Measurements from ENCODE around the gene CENPQ.
A peak's percentile ranks its signal among the peaks of the same experiment; 100 is the strongest.

CENPQ gene

DNA sequence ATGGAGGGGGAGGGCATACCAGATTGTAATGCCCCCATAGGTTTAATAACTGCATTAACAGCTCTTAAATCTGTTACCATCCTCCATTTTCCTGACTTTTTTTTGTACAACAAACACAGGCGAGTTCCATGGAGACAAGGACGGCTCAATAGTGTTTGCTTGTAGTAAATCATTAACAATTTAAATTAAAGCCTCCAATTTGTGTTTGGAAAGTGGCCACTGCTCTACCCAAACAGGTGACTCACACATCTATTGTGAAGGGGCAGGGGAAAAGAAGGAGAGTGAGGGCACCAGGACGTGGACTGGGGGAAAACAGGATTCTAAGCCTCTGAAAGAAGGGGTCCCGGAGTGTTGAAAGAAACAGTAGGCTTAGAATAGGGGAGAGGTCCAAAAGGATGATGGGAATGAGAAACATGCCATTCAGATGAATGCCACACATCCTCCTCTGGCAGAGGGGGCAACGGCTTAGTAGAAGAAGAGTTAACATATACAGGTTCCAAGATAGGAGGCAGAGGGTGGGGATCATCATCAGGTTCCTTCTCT, 43.5 kb downstream of the CENPQ start:
- DNase-seq, result no peak

DNA sequence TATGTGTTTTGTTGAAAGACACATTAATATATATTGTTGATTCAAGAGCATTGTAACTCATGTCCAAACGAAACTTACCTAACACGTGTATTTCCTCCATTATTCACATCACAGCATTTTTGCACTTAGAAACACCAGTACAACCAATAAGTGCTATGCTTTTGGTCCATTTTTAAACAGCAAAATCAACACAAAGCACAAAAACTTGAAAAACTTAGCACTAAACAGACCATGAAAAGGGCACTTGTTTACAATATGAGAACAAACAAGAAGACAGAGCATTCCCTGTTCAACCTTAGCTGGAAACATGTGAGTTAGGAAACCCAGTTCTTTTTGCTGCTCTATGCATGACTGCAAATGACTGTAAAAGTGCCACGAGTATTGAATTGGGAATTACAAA, 46.2 kb downstream of the CENPQ start:
- no peak for DNase-seq

DNA sequence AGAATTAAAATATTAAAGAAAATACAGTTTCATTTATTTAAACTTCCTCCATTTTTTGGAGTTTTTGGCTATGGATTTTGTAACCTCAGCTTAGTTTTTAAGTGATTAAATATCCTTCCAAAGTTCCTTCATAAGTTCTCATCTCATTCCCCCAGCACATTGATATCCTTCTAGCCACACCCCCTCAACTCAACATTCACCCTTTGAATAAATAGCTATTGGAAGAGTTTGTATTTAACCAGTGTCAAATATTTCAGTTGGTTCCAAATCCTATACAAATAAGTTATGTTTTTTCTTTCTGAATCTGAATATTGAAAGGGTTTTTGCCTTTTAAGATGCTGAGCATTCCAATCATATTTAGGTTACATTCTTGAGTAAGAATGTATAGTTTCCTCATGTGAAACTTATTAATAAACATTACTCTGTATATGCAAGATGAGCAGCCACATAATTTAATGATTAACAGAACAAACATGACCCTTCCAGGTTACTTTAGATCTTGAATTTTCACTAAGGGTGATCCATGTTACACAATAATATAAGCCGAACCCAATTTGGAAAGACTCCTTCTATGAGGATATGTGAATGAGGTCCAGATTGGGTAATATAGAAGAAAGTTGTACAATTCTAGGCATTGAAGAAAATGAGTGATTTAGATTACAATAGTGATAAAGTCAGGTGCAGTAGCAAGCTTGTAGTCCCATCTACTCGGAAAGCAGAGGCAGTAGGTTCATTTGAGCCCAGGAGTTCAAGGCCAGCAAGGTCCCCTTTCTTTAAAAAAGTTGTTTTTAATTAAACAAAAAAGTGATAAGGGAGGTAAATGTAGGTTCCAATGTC, 50.2 kb downstream of the CENPQ start:
- DNase-seq, result no peak

DNA sequence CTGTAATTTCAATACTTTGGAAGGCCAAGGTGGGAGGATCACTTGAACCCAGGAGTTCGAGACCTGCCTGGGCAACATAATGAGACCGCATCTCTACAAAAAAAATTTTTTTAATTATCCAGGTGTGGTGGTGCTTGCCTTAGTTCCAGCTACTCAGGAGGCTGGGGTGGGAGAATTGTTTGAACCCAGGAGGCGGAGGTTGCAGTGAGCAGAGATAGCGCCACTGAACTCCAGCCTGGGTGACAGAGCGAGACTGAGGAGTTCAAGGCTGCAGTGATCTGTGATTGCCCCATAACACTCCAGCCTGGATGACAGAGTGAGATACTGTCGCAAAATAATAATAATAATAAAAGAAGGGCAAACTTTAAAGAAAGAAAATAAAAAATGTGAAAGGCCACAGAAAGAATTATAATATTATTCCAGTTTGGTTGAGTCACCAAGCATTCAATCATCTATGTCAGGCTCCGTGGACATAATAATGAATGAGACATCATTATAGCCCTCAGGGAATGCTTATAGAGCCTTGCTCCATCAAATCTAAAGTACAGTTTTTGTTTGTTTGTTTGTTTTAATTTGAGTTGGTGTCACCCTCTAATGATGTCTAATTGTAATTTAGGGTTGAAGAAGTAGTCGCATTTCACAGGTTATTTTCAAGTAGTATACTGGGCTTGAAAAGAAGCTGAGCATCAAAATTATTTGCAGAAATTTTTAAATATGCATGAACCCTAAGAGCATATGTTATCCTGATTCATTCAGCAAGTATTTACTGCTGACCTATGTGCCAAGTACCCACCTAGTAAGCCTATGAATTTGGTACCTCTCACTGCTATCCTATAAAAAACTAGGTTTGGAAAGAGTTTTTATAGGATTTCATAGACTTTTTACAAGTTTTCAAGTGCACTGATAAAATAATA, 51.7 kb downstream of the CENPQ start:
- no peak for DNase-seq

DNA sequence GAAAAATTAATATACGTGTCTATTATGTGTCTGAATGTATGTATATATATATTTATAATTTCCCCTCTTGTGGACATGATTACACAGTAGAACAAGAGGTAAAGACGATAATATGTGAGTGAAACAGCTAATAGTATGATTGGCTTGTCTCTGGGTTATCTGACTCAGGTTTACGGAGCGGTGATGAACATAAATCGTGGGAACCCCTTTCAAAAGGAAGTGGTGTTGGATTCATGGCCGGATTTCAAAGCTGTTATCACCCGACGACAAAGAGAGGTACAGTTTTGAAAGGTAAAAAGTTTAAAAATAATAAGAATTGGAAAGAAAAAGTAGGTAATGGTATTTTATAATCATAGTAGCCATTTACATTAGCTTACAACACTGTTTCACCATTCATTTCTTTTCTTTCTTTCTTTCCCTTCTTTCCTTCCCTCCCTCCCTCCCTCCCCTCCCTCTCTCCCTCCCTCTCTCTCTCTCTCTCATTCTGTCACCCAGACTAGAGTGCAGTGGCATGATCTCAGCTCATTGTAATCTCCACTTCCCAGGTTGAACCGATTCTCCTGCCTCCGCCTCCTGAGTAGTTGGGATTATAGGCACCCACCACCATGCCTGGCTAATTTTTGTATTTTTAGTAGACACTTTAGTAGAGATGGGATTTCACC, 52.4 kb downstream of the CENPQ start:
- no peak for DNase-seq

DNA sequence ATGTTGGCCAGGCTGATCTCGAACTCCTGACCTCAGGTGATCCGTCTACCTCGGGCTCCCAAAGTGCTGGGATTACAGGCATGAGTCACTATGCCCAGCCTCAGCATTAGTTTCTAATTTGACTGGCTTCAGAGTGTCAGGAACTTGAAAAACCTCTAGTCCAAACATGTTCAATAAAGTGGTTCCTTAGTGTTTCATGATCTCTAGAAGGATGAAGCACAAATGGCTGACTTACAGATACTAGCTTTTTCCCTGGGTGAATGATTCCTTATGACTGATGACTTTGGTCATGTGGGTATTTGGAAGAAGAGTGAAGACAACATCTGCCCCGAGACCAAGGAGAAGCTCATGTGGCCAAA, 53.0 kb downstream of the CENPQ start:
- DNase-seq, result no peak

DNA sequence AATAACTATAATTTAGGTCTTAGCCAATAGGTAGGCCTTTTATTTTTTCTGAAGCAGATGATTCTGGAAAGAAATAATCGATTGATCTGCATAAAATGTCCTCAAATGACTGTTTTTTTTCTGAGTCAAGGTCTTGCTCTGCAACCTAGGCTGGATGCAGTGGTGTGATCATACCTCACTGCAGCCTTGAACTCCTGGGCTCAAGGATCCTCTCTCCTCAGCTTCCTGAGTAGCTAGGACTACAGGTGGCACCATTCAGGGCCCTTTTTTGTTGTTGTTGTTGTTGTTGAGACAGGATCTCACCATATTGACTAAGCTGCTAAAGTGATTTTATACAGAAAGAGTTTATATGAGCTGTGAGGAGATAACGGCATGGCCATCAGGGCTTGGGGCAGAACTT, 54.7 kb downstream of the CENPQ start:
- no peak for DNase-seq

DNA sequence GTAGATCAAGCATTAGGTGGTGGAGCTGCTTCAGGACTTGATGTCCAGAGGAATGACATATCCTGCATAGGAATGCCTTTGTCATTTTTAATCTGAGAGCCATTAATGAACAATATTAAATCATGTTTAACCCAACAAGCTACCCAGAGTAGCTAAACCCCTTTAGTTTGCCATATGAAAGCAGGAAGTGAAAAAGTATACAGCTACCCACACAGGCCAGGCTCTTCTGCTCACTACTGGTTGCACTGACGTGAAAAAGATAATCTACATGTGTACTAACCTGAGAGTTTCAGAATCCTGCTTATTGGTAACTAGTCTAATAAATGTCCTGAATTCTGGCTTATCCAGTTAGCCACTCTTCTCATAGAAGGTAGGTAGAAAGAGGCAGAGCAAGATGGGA, 56.5 kb downstream of the CENPQ start:
- DNase-seq, result no peak

DNA sequence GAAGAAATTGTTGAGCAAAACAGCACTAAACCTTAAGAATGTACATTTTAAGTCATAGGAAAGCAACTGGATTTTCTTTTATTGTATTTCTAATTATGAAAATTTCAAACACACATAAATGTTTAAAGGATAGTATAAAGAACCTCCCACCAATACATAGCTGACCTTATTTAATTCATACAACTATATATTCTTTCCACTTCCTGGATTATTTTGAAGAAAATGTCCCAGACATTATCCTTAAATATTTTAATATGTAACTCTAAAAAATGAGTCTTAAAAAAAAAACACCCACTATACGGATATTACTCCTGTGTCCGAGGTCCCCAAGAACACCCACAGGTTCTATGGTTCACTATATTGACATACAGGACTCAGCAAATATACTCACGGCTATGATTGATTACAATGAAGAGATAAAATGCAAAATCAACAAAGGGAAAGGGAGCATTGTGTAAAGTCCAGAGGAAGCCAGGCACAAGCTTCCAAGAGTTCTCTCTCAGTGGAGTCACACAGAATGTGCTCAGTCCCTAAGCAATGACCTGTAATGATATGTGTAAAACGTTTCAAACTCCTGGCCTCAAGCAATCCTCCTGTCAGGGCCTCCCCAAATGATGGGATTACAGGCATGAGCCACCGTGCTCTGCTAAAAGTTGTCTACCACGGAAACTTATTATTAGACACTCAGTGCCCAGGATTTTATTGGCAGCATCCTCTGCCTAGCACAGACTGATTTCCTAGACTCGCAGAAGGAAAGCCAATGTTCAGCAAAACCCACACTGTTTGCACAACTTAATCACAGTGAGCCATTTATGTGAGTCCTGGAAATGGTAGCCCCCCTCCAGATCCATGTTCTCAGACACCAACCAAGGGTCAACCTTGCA, 59.8 kb downstream of the CENPQ start:
- peak; percentile 25 for DNase-seq

DNA sequence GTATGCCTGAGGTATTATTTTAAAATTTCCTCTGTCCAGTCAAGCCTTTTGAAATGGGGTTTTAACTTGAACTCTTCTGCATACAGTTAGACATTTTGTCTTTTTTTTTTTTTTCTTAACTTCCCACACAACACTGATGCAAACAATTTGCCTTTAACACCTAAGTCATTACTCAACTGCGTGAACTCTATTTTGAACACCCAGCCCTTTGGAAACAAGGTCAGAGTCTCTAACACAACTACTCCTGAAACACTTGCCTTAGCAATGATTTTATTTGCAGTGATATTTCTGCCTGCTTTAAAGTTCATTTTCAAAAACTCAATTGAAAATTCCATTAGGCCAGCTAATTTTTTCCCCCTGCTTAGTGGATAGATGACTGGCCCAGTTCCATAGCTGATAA, 60.7 kb downstream of the CENPQ start:
- no peak for DNase-seq

DNA sequence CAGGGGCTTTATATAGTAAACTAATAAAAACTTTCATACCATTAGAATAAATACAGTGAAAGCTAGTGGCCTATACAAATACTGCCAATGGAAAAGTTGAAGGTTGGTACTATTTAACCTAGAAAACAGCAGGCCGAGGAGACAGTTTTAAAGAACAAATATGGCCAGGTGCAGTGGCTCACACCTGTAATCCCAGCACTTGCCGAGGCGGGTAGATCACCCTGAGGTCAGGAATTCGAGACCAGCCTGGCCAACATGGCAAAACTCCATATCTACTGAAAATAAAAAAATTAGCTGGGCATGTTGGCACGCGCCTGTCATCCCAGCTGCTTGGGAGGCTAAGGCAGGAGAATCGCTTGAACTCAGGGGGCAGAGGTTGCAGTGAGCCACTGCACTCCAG, 61.4 kb downstream of the CENPQ start:
- DNase-seq, result no peak

DNA sequence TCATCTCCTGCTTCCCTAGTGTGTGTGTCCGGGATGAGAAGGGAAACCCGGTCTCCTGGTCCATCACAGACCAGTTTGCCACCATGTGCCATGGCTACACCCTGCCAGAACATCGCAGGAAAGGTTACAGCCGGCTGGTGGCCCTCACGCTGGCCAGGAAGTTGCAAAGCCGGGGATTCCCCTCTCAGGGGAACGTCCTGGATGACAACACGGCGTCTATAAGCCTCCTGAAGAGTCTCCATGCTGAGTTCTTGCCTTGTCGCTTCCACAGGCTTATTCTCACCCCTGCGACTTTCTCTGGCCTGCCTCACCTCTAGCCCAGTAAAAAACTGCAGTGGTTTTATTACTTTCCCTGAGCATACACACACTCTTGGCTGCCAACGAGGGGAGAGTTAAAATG, 63.4 kb downstream of the CENPQ start:
- DNase-seq, result no peak

DNA sequence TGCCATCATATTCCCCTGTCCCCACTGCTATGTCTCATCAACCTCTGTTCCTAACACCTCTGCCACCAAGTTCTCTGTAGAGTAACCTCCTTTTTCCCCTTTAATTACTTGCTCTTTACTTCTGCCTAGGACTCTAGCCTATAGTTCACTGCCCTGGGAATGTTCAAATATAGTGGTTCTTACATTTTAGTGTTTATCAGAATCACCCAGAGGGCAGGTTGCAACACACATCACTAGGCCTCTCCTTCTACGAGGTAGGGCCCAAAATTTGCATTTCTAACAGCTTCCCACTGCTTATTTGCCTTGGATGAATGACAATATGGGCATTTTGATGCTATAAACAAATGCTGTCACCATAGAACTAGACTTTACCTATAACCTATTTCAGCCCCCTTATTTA, 64.2 kb downstream of the CENPQ start:
- DNase-seq, result no peak

DNA sequence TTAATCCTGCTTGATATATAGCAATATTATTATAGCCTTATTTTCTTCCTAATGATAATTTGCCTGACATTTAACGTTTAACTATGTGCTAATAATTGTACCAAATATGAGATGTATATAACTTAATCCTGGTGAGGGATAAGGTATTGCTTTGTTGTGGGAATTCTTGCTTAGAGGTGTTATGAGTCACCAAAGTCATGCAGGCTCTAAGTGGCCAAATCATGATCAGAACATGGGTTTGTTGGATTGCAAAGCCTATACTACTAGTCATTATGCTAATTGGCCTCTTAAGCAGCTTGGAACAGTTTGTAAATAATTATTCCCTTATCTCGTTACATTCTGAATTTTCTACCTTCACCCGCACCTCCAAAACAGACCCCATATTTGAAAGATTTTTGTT, 65.4 kb downstream of the CENPQ start:
- no peak for DNase-seq

DNA sequence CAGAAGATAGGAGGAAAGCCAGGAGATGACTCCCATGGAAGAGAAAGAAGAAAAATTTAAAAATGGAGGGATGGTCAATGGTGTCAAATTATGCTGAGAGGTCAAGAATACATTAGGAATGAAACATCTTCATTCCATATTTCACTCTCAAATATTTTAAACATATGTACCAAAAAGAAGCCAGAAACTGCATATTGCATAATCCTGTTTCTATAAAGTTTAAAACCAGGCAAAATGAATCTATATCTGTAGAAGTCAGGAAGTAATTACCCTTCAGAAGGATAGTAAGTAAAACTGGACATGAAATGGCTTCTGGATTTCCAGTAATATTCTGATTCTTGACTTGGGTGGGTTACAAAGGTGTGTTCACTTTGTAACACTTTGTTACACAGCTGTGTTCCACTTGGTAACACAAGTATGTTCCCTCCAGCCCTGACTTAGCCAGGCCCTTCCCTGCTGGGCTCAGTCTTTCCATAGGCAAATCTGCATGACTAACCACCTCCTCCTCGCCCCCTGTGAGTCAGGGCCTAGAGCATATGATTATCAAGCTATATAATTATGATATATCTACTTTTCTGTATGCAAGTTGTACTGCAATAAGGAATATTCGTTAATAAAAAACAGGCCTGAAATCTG, 67.1 kb downstream of the CENPQ start:
- DNase-seq, result no peak

DNA sequence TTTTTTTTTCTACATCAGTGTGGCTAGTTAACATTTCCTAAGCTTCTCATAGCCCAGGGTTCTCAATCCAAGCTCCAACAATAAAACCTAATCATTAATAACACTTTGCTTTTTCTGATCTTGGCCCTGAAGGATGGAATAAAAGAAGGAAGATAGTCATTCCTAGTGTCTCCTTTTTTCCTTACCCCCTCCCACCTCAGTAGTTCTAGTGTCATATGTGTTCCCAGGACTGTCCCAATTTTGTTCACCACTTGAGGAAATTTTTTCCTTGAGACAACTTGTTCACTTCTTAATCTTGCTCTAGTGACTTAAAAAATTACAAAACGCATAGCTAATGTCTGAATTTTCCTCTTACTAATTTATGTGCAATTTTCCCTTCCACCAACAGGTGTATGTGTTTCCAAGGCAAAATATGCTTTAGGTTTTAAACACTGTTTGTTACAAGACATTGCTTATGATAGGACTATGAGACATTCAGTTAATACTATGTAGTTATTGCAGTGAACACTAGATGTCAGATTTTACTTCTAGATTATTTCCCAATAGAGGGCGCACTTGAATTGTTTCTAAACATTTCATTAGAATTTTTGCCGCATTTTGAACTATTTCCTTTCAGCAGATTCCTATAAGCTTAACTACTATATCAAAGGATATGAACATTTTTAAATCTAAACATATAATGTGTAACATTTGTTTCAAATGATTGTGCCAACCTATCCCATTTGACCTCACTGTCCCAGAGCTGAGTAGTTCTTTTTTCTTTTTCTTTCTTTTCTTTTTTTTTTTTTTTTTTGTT, 68.8 kb downstream of the CENPQ start:
- peak; percentile 94 for DNase-seq

DNA sequence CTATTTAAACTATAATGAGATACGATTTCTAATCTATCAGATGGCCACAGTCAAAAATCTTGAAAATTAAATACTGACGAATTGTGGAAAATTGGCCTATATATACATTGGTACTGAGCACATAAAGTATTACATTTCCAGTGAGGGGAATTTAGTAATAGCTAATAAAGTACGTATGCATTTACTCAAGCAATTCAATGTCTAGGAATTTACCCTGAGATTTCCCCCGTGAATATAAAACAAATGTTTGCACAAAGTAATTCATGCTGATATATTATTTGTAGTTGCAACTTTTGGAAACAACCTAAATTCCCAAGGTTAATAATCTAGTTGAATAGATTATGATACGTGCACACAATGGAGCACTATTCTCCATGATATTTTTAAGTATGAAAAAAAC, 72.6 kb downstream of the CENPQ start:
- DNase-seq, result no peak

DNA sequence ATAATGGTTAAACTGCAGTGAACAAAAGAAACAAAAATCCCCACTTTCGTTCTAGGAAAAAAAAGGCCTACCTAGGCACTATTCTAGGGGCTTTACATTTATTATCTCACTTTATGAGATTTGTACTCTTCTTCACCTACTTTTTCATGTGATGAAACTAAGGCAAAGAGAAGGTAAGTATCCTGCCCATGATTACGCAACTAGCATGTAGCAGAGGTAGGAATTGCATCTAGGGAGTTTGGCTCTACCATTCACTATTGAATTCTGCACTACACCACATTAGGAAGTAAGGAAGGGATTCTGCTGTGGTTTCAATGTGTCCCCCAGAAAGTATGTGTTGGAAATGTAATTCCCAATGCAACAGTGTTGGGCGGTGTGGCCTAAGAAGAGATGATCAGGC, 75.9 kb downstream of the CENPQ start:
- no peak for DNase-seq

DNA sequence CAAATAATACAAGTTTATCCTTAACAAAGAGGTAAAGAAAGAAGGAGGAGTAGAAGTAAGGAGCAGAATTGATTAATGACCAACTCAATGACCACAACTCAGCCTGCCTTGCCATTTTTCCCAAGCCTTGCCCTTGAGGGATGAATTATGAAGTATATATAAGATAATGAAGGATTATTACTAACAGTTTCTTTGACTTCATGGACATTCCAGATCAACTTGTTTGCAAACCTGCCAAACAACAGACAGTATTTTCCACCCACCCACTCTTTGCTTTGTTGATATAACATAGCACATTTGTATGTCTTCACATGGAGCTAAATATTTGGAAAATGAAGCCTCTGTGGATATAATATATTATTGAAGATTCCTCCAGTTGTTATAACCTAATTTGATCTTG, 77.4 kb downstream of the CENPQ start:
- no peak for DNase-seq

DNA sequence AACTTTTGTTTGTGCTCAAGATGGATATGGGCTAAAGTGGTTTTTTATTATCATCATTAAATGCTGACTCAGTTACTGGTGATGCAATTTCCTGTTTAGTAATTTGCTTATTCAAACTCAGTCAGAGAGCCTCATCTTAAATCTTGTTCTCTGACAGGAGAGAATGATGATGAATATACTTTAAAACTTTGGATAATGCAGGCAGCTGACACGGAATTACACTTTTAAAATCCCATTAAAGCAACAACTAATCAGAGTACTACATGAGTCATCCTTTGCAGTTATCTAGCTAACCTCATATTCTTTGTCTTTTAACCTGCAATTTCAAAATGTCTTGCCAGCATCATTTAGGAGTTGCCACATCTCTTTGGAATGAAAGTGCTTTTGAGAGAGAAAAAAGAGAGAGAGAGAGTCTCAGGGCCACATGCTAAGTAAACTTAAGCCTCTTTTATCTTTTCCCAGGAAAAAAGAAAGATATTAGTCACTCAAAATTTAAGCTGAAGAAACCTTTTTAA, 78.1 kb downstream of the CENPQ start:
- DNase-seq, result peak; percentile 43

DNA sequence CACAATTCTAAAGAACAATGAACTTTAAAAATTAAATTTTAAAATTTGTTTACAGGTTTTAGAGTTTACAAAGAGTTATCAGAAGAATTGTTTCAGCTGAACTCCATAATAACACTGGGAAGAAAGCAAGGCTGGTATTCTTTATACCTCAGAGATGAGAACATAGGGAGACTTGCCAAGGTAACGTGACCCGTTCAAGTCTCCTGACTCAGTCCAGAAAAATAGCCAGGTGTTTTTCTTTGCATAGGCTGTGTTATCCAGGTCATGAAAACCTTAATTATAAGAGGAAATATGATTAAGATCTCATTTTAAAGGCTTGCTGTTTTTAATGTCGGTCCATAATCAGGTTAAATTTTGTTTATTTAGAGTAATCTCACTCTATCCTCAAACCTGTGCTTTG, 78.8 kb downstream of the CENPQ start:
- peak; percentile 17 for DNase-seq
